Right lobe of liver (tissue), 6 donors: ENCODE data around the gene SORL1. TPM values are rescaled to one million over a fixed set of nuclear protein-coding genes. Genes with fewer than 3 reads are reported as not detected.
A peak's percentile ranks its signal among the peaks of the same experiment; 100 is the strongest.

Experiments used
- ATAC-seq, 4 donors: fragments of 200-7000 bp; cut with Tn5 transposase; one replicate each; pipeline ENCODE4 v1.9.1; 2020; ENCODE audit warnings: mild to moderate bottlenecking in 4 of 4, moderate library complexity in 4 of 4
- DNase-seq, 3 donors: peaks; one replicate each; pipeline ENCODE4 v3.0.0-alpha.2; 2020
- H3K27ac ChIP-seq, 3 donors: fragments of 200-600 bp; one replicate each; pipeline ENCODE4 v1.8.0; 2022
- H3K27me3 ChIP-seq, 2 donors: fragments of 200-600 bp; one replicate each; pipeline ENCODE4 v1.8.0; 2022
- H3K36me3 ChIP-seq, 4 donors: fragments of 200-600 bp; sonication (generic) in 1 of 4; one replicate each; pipeline versions ENCODE4 v1.5.1 to v1.8.0; 2017 to 2022; ENCODE audit warnings: control low read depth in 1 of 4
- H3K4me1 ChIP-seq, 4 donors: fragments of 200-600 bp; sonication (generic) in 1 of 4; one replicate each; pipeline versions ENCODE4 v1.5.1 to v1.8.0; 2017 to 2022; ENCODE audit warnings: control low read depth in 1 of 4
- H3K4me3 ChIP-seq, 3 donors: fragments of 200-600 bp; one replicate each; pipeline ENCODE4 v1.8.0; 2022
- H3K9me3 ChIP-seq, 4 donors: fragments of 200-600 bp; sonication (generic) in 1 of 4; one replicate each; pipeline versions ENCODE4 v1.5.1 to v1.8.0; 2017 to 2022; ENCODE audit warnings: control low read depth in 1 of 4
- CTCF ChIP-seq, 4 donors: fragments of 200-600 bp in 3 of 4; fragments of 450-650 bp in 1 of 4; IDR thresholded peaks; one replicate each; pipeline versions ENCODE4 v1.5.1 to v1.8.0; 2016 to 2022; ENCODE audit warnings: antibody characterized with exemption in 4 of 4, mild to moderate bottlenecking in 2 of 4
- POLR2A ChIP-seq: fragments of 450-650 bp; IDR thresholded peaks from one replicate; pipeline ENCODE4 v1.6.1; 2017; ENCODE audit warnings: antibody characterized with exemption, mild to moderate bottlenecking
- WGBS: methylation state at CpG from one replicate; pipeline ENCODE4 v1.1.6; 2018; ENCODE audit warnings: low coverage, low lambda C conversion rate; ENCODE audit not compliant: insufficient coverage; ENCODE audit errors: missing lambda C conversion rate; 5-methylcytosine and 5-hydroxymethylcytosine counted together
- intact Hi-C, 2 donors: fragments of 100-400 bp; cut with DNase I; formaldehyde crosslinking; loops; one replicate each; pipeline versions ENCODE4 v1.11.2 to v1.14.1; 2022
- total RNA-seq, 6 experiments: library from RNA; depleted of rRNA in 2 of 6; stranded (reverse); fragments of >200 nt in 2 of 6; fragmentation: NEBNext Ultra II Directional in 3 of 6; extraction: Animal tissue kit (Norgen Biotek cat#: 25700) in 3 of 6; gene quantifications; one replicate each; pipeline versions ENCODE4 v1.1.0 to v1.2.4, GENCODE V29; 2016 to 2023
- donor health status: DM: no; HTN: yes; CAD: no.
- donor health status: DM: no; HTN: no; CAD: no.
- donor health status: DM: no; HTN: no; CAD: no.
- donor health status: DM: no; HTN: yes; CAD: no.
- donor health status: DM: no; HTN: yes; CAD: no.

Gene SORL1
- total RNA-seq, 6 experiments from 2014 or later: 45.2 to 137 (median 73.8) TPM

- no peak overlapping the region for H3K4me3 ChIP-seq
- no peak overlapping the region for H3K27ac ChIP-seq
- DNase-seq (no peak), ATAC-seq (no peak)
- intact Hi-C loops: no loop called here
- TF ChIP-seq CTCF (IDR thresholded peaks at IDR 0.05) (no peak), POLR2A (no peak)
- 96% methylated on average over 6 of the region's 7 CpGs for WGBS
- peaks cover 0 to 11% (median under 1%) of the 10 kb centered on the region in 4 donors for H3K36me3 ChIP-seq
- H3K9me3 ChIP-seq: no peaks in the 10 kb centered on the region
- peaks cover 0 to 44% (median 17%) of the 10 kb centered on the region in 4 donors for H3K4me1 ChIP-seq
- H3K27me3 ChIP-seq: no peaks in the 10 kb centered on the region
These were observed 22.6 kb downstream of the SORL1 start for GRCh38 chr11:121474680-121475079.

DNA sequence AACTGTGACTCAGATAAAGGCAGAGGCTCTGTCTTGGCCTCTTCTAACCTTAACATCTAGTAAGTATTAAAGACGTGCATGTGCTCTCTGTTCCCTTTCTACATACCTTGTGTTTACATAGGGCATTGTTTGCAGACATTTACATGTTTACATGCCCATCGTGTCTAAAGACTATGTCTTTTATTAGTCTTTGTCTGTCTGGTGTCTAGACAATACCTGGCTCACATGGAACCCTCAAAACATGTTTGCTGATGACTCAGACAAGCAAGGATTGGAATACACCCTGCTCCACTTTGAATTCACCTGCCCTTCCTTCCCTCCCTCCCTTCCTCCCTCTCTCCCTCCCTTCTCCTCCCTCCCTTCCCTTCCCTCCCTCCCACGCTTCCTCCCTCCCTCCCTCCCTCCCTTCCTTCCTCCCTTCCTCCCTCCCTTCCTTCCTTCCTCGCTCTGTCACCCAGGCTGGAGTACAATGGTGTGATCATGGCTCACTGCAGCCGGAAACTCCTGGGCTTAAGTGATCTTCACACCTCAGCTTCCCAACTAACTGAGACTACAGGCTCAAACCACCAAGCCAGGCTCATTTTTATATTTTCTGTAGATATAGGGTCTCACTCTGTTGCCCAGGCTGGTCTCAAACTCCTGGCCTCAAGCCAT lies 24.4 kb downstream of the SORL1 start:
- Histone ChIP-seq H3K27ac (no peak overlapping the region), H3K4me3 (no peak overlapping the region), H3K9me3 (no peaks in the 10 kb centered on the region), H3K4me1 (peaks cover 0 to 28% (median 7%) of the 10 kb centered on the region in 4 donors), H3K36me3 (peaks cover 0 to 7% (median 0%) of the 10 kb centered on the region in 4 donors), H3K27me3 (no peaks in the 10 kb centered on the region)
- DNase-seq (no peak), ATAC-seq (peak in 2 of 4 donors; percentile 35 to 58)
- WGBS: 65% methylated on average over 5 of the region's 5 CpGs
- intact Hi-C loops: no loop called here
- no peak for TF ChIP-seq CTCF (IDR thresholded peaks at IDR 0.05)
- no peak for TF ChIP-seq POLR2A

DNA sequence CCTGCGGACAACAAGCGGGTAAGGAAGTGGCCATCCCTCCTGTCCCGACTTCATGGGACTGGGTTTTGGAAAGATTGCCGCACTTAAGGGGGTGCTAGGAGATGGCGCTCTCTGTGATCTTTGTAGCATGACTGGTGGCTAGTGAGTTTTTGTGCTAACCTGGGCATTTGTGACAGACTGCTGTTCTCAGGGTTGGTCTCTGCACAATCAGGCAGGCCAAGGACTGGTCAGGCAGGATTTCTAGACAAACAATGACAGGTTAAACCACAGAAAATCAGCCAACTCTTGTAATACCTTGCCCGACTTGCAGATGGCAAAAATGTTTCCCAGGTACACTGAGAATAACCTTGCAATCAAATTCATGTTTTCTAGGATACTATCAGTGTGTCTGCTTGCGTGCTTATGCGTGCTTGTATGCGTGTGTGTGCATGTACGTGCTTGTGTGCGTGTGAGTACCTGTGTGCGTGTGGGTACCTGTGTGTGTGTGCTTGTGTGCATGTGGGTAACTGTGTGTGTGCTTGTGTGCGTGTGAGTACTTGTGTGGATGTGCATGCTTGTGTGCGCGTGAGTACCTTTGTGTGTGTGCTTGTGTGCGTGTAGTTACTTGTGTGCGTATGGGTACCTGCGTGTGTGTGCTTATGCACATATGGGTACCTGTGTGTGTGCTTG lies 26.2 kb downstream of the SORL1 start:
- Histone ChIP-seq H3K4me3 (no peak overlapping the region), H3K4me1 (peaks cover 0 to 20% (median 3%) of the 10 kb centered on the region in 4 donors), H3K9me3 (no peaks in the 10 kb centered on the region), H3K27me3 (no peaks in the 10 kb centered on the region), H3K27ac (peak overlapping the region in 2 of 3 donors; percentile 0 to 16), H3K36me3 (peaks cover 0 to 7% (median 0%) of the 10 kb centered on the region in 4 donors)
- intact Hi-C loops: no loop called here
- ATAC-seq: peak in 2 of 4 donors; percentile 18 to 34
- DNase-seq: no peak
- TF ChIP-seq POLR2A (no peak), CTCF (IDR thresholded peaks at IDR 0.05) (no peak)
- WGBS: 92% methylated on average over 14 of the region's 18 CpGs

GRCh38 chr11:121478895-121479697 lies 27.0 kb downstream of the SORL1 start:
- H3K9me3 ChIP-seq: no peaks in the 10 kb centered on the region
- H3K4me3 ChIP-seq: no peak overlapping the region
- H3K27ac ChIP-seq: peak overlapping the region in 2 of 3 donors; percentile 36 to 37
- peaks cover 0 to 20% (median 3%) of the 10 kb centered on the region in 4 donors for H3K4me1 ChIP-seq
- peaks cover 0 to 7% (median 0%) of the 10 kb centered on the region in 4 donors for H3K36me3 ChIP-seq
- DNase-seq (no peak), ATAC-seq (peak in 3 of 4 donors; percentile 38 to 64 (median 51))
- intact Hi-C loops: no loop called here
- 37% methylated on average over 10 of the region's 25 CpGs for WGBS
- TF ChIP-seq POLR2A: no peak
- TF ChIP-seq CTCF (IDR thresholded peaks at IDR 0.05): no peak
- no peaks in the 10 kb centered on the region for H3K27me3 ChIP-seq
